B cell (primary cell): ENCODE results near the gene ZFP92. TPM values are rescaled to one million over a fixed set of nuclear protein-coding genes. Genes with fewer than 3 reads are reported as not detected.

Source experiments
- ATAC-seq: fragments of 200-7000 bp; cut with Tn5 transposase; one replicate; pipeline ENCODE4 v1.10.0; 2021; ENCODE audit warnings: low read depth, mild to moderate bottlenecking, moderate number of reproducible peaks, moderate library complexity
- CTCF ChIA-PET: fragments of 350-600 bp; sonication (Branson Sonifier 250); formaldehyde crosslinking; loops from one replicate; lab custom pipeline; 2021; ENCODE audit warnings: antibody characterized with exemption, inconsistent platforms; lab: Charles Lee
- POLR2A ChIA-PET: fragments of 350-600 bp; sonication (Branson Sonifier 250); formaldehyde crosslinking; loops from one replicate; lab custom pipeline; 2021; ENCODE audit warnings: antibody characterized with exemption; lab: Charles Lee
- DNase-seq: peaks from one replicate; pipeline ENCODE4 v3.0.0; 2013
- H2AFZ ChIP-seq: 2 replicates; pipeline ENCODE4 v1.6.1; 2012; ENCODE audit warnings: mild to moderate bottlenecking, low read depth, low read length; ENCODE audit not compliant: insufficient read depth, poor library complexity, severe bottlenecking
- H3K27ac ChIP-seq, 2 donors: 1 replicate in 1 of 2; 2 replicates in 1 of 2; pipeline ENCODE4 v1.5.1; 2012 to 2013; ENCODE audit warnings: low read length in 2 of 2, mild to moderate bottlenecking in 2 of 2, moderate library complexity in 1 of 2
- H3K27me3 ChIP-seq, 4 experiments: fragments of 200-600 bp in 1 of 4; sonication (generic) in 1 of 4; replicated peaks in 1 of 4; 1 replicate in 2 of 4; 2 replicates in 2 of 4; pipeline versions ENCODE4 v1.6.1 to v1.7.0; 2013 to 2016; ENCODE audit warnings: low read length in 3 of 4, mild to moderate bottlenecking in 2 of 4, mixed read lengths in 1 of 4, moderate library complexity in 1 of 4; ENCODE audit not compliant: insufficient read depth in 4 of 4, control insufficient read depth in 3 of 4; ENCODE audit errors: control extremely low read depth in 1 of 4
- H3K36me3 ChIP-seq, 2 experiments: replicated peaks in 1 of 2; 1 replicate in 1 of 2; 2 replicates in 1 of 2; pipeline versions ENCODE4 v1.6.1 to v1.7.1; 2013; ENCODE audit warnings: low read length in 1 of 2; ENCODE audit not compliant: insufficient read depth in 2 of 2, control insufficient read depth in 1 of 2; ENCODE audit errors: control extremely low read depth in 1 of 2, extremely low read depth in 1 of 2
- H3K4me1 ChIP-seq, 2 donors: fragments of 200-600 bp in 1 of 2; sonication (generic) in 1 of 2; 1 replicate in 1 of 2; 2 replicates in 1 of 2; pipeline versions ENCODE4 v1.5.1 to v1.6.1; 2013 to 2017; ENCODE audit warnings: low read length in 2 of 2; ENCODE audit not compliant: control insufficient read depth in 2 of 2, insufficient read depth in 2 of 2
- H3K4me2 ChIP-seq: replicated peaks from 2 replicates; pipeline ENCODE3; 2012; ENCODE audit warnings: mild to moderate bottlenecking, low read depth, low read length; ENCODE audit not compliant: poor library complexity, severe bottlenecking
- H3K4me3 ChIP-seq, 5 experiments: fragments of 200-600 bp in 1 of 5; sonication (generic) in 1 of 5; 1 replicate in 3 of 5; 2 replicates in 2 of 5; pipeline versions ENCODE4 v1.5.1 to v1.7.0; 2011 to 2016; ENCODE audit warnings: low read length in 4 of 5, mild to moderate bottlenecking in 4 of 5, low read depth in 2 of 5, control low read depth in 1 of 5, moderate library complexity in 1 of 5; ENCODE audit not compliant: insufficient read depth in 1 of 5; ENCODE audit errors: control extremely low read depth in 1 of 5, extremely low read depth in 1 of 5
- H3K79me2 ChIP-seq: fragments of 200-600 bp; sonication (generic); one replicate; pipeline ENCODE4 v1.6.0; 2016; ENCODE audit warnings: low read length; ENCODE audit not compliant: control insufficient read depth, insufficient read depth
- H3K9ac ChIP-seq: fragments of 200-600 bp; sonication (generic); 2 replicates; pipeline ENCODE4 v1.6.1; 2017; ENCODE audit warnings: mild to moderate bottlenecking, low read length, moderate library complexity
- H3K9me3 ChIP-seq, 3 donors: one replicate each; pipeline versions ENCODE4 v1.6.1 to v1.7.1; 2013; ENCODE audit warnings: low read length in 2 of 3; ENCODE audit not compliant: control insufficient read depth in 2 of 3, insufficient read depth in 1 of 3; ENCODE audit errors: control extremely low read depth in 1 of 3
- H4K20me1 ChIP-seq: 2 replicates; pipeline ENCODE4 v1.6.0; 2012; ENCODE audit warnings: mild to moderate bottlenecking, low read length; ENCODE audit not compliant: insufficient read depth, control insufficient read depth, poor library complexity, severe bottlenecking
- H3K27ac Mint-ChIP-seq: one replicate; pipeline ENCODE4 v1.8.0; 2021; ENCODE audit warnings: mixed read lengths
- H3K27me3 Mint-ChIP-seq: one replicate; pipeline ENCODE4 v1.8.0; 2021; ENCODE audit warnings: mixed read lengths
- H3K4me1 Mint-ChIP-seq: one replicate; pipeline ENCODE4 v1.8.0; 2021; ENCODE audit warnings: mixed read lengths
- H3K4me3 Mint-ChIP-seq: one replicate; pipeline ENCODE4 v1.8.0; 2021; ENCODE audit warnings: mixed read lengths
- H3K9me3 Mint-ChIP-seq: one replicate; pipeline ENCODE4 v1.8.0; 2022; ENCODE audit warnings: mixed read lengths; ENCODE audit not compliant: insufficient read depth
- CTCF ChIP-seq: fragments of 200-600 bp; IDR thresholded peaks from one replicate; pipeline ENCODE4 v1.8.0; 2022; ENCODE audit warnings: antibody characterized with exemption, mild to moderate bottlenecking
- EZH2 ChIP-seq: IDR thresholded peaks from 2 replicates; pipeline ENCODE4 v1.6.1; 2012; ENCODE audit warnings: borderline replicate concordance, low read depth, mild to moderate bottlenecking, moderate library complexity, low read length; ENCODE audit not compliant: insufficient read depth, poor library complexity, severe bottlenecking
- WGBS: methylation state at CpG from one replicate; pipeline ENCODE4 v1.1.5; 2013; ENCODE audit warnings: missing lambda C conversion rate; ENCODE audit not compliant: insufficient coverage; 5-methylcytosine and 5-hydroxymethylcytosine counted together
- intact Hi-C: fragments of 100-400 bp; cut with micrococcal nuclease; formaldehyde crosslinking; loops from one replicate; pipeline ENCODE4 v1.10.0; 2022
- polyA plus RNA-seq: library from polyadenylated mRNA; depleted of rRNA; stranded (reverse); fragments of >200 nt; gene quantifications from 2 replicates; pipeline ENCODE4 v1.2.3, GENCODE V29; 2012
- total RNA-seq, 2 donors: library from RNA; stranded (reverse); fragments of 120-200 nt in 1 of 2; gene quantifications; 1 replicate in 1 of 2; 2 replicates in 1 of 2; pipeline versions ENCODE4 v1.2.3 to v1.2.4, GENCODE V29; 2013 to 2022

ZFP92 gene
- total and polyA plus RNA-seq, 2 donors (not counting 1 experiment from before 2014, with no cell fraction given), result 0.24 to 1.6 TPM

DNA sequence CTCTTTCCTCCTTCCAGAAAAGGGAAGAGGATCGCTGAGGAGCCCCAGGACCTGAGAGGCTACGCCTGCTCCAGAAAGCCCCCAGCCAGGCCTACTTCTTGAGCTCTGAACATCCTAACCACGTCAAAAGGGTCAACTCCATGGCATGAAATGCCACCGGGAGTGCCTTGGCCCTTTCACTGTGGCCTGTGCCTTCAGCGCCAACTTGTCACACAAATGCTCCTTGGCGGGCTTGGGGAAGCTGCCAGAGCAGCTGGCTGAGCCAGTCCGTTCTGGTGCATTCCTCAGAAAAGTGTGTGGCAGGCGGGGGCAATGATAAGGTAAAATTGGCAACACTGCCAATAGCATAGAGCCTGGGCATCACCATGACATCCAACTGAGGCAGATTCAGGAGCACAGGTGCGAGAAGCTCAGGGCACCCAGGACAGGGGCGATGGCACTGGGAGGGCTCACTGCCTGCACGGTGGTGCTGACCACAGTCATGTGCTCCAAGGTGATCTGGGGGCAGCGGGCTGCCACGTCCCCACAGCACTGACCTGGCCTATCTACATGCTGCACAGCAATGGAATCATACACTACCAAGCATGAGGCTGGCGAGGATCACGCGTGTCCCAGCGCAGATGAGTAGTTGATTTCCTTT is 46.7 kb downstream of the ZFP92 start:
- Histone ChIP-seq H3K27me3 (no peaks in the 10 kb centered on the region), H3K27ac (no peak overlapping the region), H3K79me2 (no peaks in the 10 kb centered on the region), H2AFZ (no peak overlapping the region), H3K4me3 (no peak overlapping the region), H3K9me3 (no peaks in the 10 kb centered on the region), H3K4me1 (no peaks in the 10 kb centered on the region), H3K9ac (no peak overlapping the region), H3K36me3 (peaks cover 0 to 4% of the 10 kb centered on the region in 2 experiments), H4K20me1 (no peaks in the 10 kb centered on the region), H3K4me2 (no peak overlapping the region)
- Mint-ChIP-seq H3K27ac (no peak overlapping the region), H3K9me3 (no peaks in the 10 kb centered on the region), H3K27me3 (no peaks in the 10 kb centered on the region), H3K4me1 (no peaks in the 10 kb centered on the region), H3K4me3 (no peak overlapping the region)
- intact Hi-C loops, result no loop called here
- ChIA-PET CTCF (interaction anchor here (0.8 kb wide), 1 partner anchor 13 kb away, joined by 4 read pairs; the partner anchor contains the start of gene HAUS7), POLR2A (no interaction called here)
- no peak for TF ChIP-seq EZH2
- TF ChIP-seq CTCF, result no peak
- no peak for ATAC-seq
- WGBS, result 89% methylated on average over 6 of the region's 17 CpGs
- no peak for DNase-seq

GRCh38 chrX:153458476-153458875 is 47.2 kb downstream of the ZFP92 start:
- ATAC-seq, result no peak
- H3K27ac Mint-ChIP-seq, result no peak overlapping the region
- Histone ChIP-seq H3K36me3 (peaks cover 0 to 4% of the 10 kb centered on the region in 2 experiments), H4K20me1 (no peaks in the 10 kb centered on the region), H3K27ac (no peak overlapping the region), H3K4me1 (no peaks in the 10 kb centered on the region), H3K9me3 (no peaks in the 10 kb centered on the region), H2AFZ (no peak overlapping the region), H3K9ac (no peak overlapping the region), H3K4me3 (no peak overlapping the region), H3K79me2 (no peaks in the 10 kb centered on the region), H3K4me2 (no peak overlapping the region), H3K27me3 (no peaks in the 10 kb centered on the region)
- TF ChIP-seq EZH2, result no peak
- TF ChIP-seq CTCF, result no peak
- intact Hi-C loops, result no loop called here
- DNase-seq, result no peak
- CTCF ChIA-PET, result no interaction called here
- no peaks in the 10 kb centered on the region for H3K27me3 Mint-ChIP-seq
- H3K4me3 Mint-ChIP-seq, result no peak overlapping the region
- no peaks in the 10 kb centered on the region for H3K4me1 Mint-ChIP-seq
- WGBS, result 100% methylated on average over 2 of the region's 4 CpGs
- no peaks in the 10 kb centered on the region for H3K9me3 Mint-ChIP-seq
- POLR2A ChIA-PET, result no interaction called here
